Stimulated activated CD4-positive, alpha-beta T cell treated with anti-CD3 and anti-CD28 coated beads, Interleukin-4, amount 100 ng/mL, for 24 hours (primary cell): ENCODE results near the gene ENPP6.
"Not testable (repeated sequence)": the region's sequence is repeated elsewhere in the genome, so short reads cannot be mapped to it uniquely, and the experiment has no call there.

ENCODE experiments used
- DNase-seq: peaks from one replicate; pipeline ENCODE4 v3.0.0-alpha.2; 2020

Gene ENPP6

GRCh38 chr4:184051262-184051661 lies 166.4 kb downstream of the ENPP6 start:
- DNase-seq = not testable (repeated sequence)

- DNase-seq = no peak
Measured at GRCh38 chr4:184046148-184046547, 171.5 kb downstream of the ENPP6 start.

- DNase-seq = no peak
Measured at GRCh38 chr4:184041156-184041555, 176.5 kb downstream of the ENPP6 start.

- DNase-seq = no peak
Measured at GRCh38 chr4:184039963-184040383, 177.7 kb downstream of the ENPP6 start.
